ENCODE measurements around the gene ANXA2. TPM values are rescaled to one million over a fixed set of nuclear protein-coding genes. Genes with fewer than 3 reads are reported as not detected.
A peak's percentile ranks its signal among the peaks of the same experiment; 100 is the strongest.

ANXA2 gene
- polyA plus RNA-seq, 1 donor (not counting 4 experiments of a cell fraction or from before 2014, with no cell fraction given) = 11,017 TPM

DNA sequence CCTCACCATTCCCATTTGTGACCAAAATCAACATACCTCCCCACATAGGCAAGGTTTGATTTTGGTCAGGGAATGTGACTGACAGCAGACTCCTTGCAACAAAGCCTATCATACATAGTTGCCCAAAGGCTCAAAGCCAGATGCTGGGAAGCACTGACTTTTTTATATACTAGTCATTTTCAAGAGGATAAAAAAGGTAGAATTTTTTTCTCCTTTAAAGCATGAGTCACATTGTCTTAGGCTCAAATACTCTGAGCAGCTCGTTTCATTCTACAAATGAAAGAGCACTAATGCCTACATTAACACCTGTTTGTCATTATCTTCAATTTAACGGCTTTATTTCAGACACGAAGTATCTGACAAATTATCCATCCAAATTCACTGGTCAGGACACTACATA lies 45.0 kb upstream of the ANXA2 start:
- Histone ChIP-seq H3K36me3 (ENCODE audit: control insufficient read depth in 2 of 2, extremely low read depth in 1 of 2, insufficient read depth in 2 of 2, low read length in 2 of 2) (peaks cover 0 to 7% of the 10 kb centered on the region in 2 experiments), H3K9me1 (ENCODE audit: control insufficient read depth, extremely low read depth, insufficient read depth, low read length) (no peaks in the 10 kb centered on the region), H3K27ac (ENCODE audit: control insufficient read depth, insufficient read depth, low read length) (no peak overlapping the region), H3K27me3 (ENCODE audit: control insufficient read depth, extremely low read depth, insufficient read depth, low read length) (no peaks in the 10 kb centered on the region), H3K4me1 (ENCODE audit: control insufficient read depth, extremely low read depth, insufficient read depth, low read length) (peaks cover 9% of the 10 kb centered on the region), H3K79me2 (ENCODE audit: control insufficient read depth, insufficient read depth, low read length) (peaks cover 6% of the 10 kb centered on the region), H3K4me3 (ENCODE audit: control insufficient read depth in 2 of 3, extremely low read depth in 1 of 3, insufficient read depth in 2 of 3, low read depth in 1 of 3, low read length in 3 of 3) (no peak overlapping the region), H4K20me1 (ENCODE audit: control insufficient read depth, extremely low read depth, insufficient read depth, low read length) (no peaks in the 10 kb centered on the region), H3K4me2 (ENCODE audit: control insufficient read depth, extremely low read depth, insufficient read depth, low read depth, low read length) (no peak overlapping the region), H3K9ac (ENCODE audit: control insufficient read depth, extremely low read depth, insufficient read depth, low read length) (no peak overlapping the region), H2AFZ (ENCODE audit: control insufficient read depth, low read length) (no peak overlapping the region), H3K9me3 (ENCODE audit: control insufficient read depth, low read depth, low read length) (no peaks in the 10 kb centered on the region)
- FAIRE-seq (peak; percentile 36), DNase-seq (ENCODE audit: low read depth, low spot score) (no peak)
- TF ChIP-seq EZH2 (IDR thresholded peaks at IDR 0.05; ENCODE audit: low read length) = no peak
- TF ChIP-seq, protein P1, sequence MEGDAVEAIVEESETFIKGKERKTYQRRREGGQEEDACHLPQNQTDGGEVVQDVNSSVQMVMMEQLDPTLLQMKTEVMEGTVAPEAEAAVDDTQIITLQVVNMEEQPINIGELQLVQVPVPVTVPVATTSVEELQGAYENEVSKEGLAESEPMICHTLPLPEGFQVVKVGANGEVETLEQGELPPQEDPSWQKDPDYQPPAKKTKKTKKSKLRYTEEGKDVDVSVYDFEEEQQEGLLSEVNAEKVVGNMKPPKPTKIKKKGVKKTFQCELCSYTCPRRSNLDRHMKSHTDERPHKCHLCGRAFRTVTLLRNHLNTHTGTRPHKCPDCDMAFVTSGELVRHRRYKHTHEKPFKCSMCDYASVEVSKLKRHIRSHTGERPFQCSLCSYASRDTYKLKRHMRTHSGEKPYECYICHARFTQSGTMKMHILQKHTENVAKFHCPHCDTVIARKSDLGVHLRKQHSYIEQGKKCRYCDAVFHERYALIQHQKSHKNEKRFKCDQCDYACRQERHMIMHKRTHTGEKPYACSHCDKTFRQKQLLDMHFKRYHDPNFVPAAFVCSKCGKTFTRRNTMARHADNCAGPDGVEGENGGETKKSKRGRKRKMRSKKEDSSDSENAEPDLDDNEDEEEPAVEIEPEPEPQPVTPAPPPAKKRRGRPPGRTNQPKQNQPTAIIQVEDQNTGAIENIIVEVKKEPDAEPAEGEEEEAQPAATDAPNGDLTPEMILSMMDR (optimal IDR thresholded peaks at IDR 0.05 in 1 of 3, IDR thresholded peaks at IDR 0.05 in 1 of 3, conservative IDR thresholded peaks at IDR 0.05 in 1 of 3; ENCODE audit: extremely low read depth in 1 of 3, insufficient read depth in 2 of 3, low read length in 3 of 3) = no peak
- dilution Hi-C loops (cut with MboI; ENCODE audit: extremely low pct_ligation_motif_present, low sequenced_read_pairs) = no loop called here

GRCh38 chr15:60442031-60442650 lies 44.4 kb upstream of the ANXA2 start:
- Histone ChIP-seq H2AFZ (ENCODE audit: control insufficient read depth, low read length) (no peak overlapping the region), H3K27ac (ENCODE audit: control insufficient read depth, insufficient read depth, low read length) (no peak overlapping the region), H4K20me1 (ENCODE audit: control insufficient read depth, extremely low read depth, insufficient read depth, low read length) (no peaks in the 10 kb centered on the region), H3K4me1 (ENCODE audit: control insufficient read depth, extremely low read depth, insufficient read depth, low read length) (peaks cover 9% of the 10 kb centered on the region), H3K9me3 (ENCODE audit: control insufficient read depth, low read depth, low read length) (no peaks in the 10 kb centered on the region), H3K9me1 (ENCODE audit: control insufficient read depth, extremely low read depth, insufficient read depth, low read length) (no peaks in the 10 kb centered on the region), H3K79me2 (ENCODE audit: control insufficient read depth, insufficient read depth, low read length) (peaks cover 6% of the 10 kb centered on the region), H3K36me3 (ENCODE audit: control insufficient read depth in 2 of 2, extremely low read depth in 1 of 2, insufficient read depth in 2 of 2, low read length in 2 of 2) (peaks cover 0 to 7% of the 10 kb centered on the region in 2 experiments), H3K27me3 (ENCODE audit: control insufficient read depth, extremely low read depth, insufficient read depth, low read length) (no peaks in the 10 kb centered on the region), H3K4me2 (ENCODE audit: control insufficient read depth, extremely low read depth, insufficient read depth, low read depth, low read length) (no peak overlapping the region), H3K4me3 (ENCODE audit: control insufficient read depth in 2 of 3, extremely low read depth in 1 of 3, insufficient read depth in 2 of 3, low read depth in 1 of 3, low read length in 3 of 3) (no peak overlapping the region), H3K9ac (ENCODE audit: control insufficient read depth, extremely low read depth, insufficient read depth, low read length) (no peak overlapping the region)
- TF ChIP-seq, protein P1 (optimal IDR thresholded peaks at IDR 0.05 in 1 of 3, IDR thresholded peaks at IDR 0.05 in 1 of 3, conservative IDR thresholded peaks at IDR 0.05 in 1 of 3; ENCODE audit: extremely low read depth in 1 of 3, insufficient read depth in 2 of 3, low read length in 3 of 3) = no peak
- TF ChIP-seq EZH2 (IDR thresholded peaks at IDR 0.05; ENCODE audit: low read length) = no peak
- dilution Hi-C loops (cut with MboI; ENCODE audit: extremely low pct_ligation_motif_present, low sequenced_read_pairs) = no loop called here
- FAIRE-seq (peak; percentile 65), DNase-seq (ENCODE audit: low read depth, low spot score) (no peak)
